ENCODE results near the gene LDAH. TPM values are rescaled to one million over a fixed set of nuclear protein-coding genes. Genes with fewer than 3 reads are reported as not detected.

The LDAH gene
- total RNA-seq, 4 donors from 2014 or later, result 7.5 to 58.5 (median 15.2) TPM

DNA sequence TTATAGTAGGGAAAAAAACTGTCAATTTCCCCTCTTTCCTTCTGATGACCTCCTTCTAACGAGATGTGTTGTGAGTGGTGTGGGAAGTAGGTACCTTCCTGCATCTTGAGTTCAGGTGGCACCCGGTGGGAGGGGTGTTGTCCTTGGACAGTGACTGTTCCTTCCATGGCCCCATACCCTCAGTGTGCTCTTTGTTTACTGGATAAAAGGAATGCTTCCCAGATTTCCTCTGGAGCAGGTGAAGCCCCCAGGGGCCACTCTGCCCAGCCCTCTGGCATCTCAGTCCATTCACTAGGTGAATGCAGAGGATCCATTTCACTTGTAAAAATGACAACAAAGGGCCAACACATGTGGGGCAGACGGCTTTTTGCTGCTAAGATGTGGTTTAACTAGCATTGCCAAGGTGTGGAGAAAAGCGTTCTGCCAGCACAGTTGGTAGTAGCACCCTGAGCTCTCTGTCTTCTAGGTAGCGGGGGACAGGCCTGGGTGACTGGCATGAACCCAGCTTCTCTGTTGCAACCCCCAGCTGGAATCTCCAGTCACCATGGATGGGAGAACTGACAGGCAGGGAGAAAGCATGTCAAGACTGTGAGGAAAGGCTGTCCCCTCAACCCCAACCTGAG is 149.1 kb downstream of the LDAH start:
- Histone ChIP-seq H3K4me1 (peaks cover 8 to 37% (median 14%) of the 10 kb centered on the region in 4 donors), H3K27me3 (peaks cover 53% of the 10 kb centered on the region), H3K4me3 (no peak overlapping the region), H3K27ac (no peak overlapping the region), H3K9me3 (no peaks in the 10 kb centered on the region), H3K36me3 (no peaks in the 10 kb centered on the region)
- WGBS, 2 donors (ENCODE audit: low coverage in 1 of 2), result 70 to 100% methylated on average over 2 to 5 of the region's 5 CpGs
- in situ Hi-C loops (cut with MboI; ENCODE audit: low pct_ligation_motif_present in 1 of 4, low pct_unique_long_range_greater_than_20kb in 1 of 4, low sequenced_read_pairs in 3 of 4), result loop anchor here in 3 of 4 donors (25.0 kb wide), 1 partner anchor 439 kb away; the partner anchor contains the start of gene TDRD15 (in 3 of the 3)
- TF ChIP-seq EP300 (IDR thresholded peaks at IDR 0.05; ENCODE audit: low read depth), result no peak
- TF ChIP-seq, protein P1, sequence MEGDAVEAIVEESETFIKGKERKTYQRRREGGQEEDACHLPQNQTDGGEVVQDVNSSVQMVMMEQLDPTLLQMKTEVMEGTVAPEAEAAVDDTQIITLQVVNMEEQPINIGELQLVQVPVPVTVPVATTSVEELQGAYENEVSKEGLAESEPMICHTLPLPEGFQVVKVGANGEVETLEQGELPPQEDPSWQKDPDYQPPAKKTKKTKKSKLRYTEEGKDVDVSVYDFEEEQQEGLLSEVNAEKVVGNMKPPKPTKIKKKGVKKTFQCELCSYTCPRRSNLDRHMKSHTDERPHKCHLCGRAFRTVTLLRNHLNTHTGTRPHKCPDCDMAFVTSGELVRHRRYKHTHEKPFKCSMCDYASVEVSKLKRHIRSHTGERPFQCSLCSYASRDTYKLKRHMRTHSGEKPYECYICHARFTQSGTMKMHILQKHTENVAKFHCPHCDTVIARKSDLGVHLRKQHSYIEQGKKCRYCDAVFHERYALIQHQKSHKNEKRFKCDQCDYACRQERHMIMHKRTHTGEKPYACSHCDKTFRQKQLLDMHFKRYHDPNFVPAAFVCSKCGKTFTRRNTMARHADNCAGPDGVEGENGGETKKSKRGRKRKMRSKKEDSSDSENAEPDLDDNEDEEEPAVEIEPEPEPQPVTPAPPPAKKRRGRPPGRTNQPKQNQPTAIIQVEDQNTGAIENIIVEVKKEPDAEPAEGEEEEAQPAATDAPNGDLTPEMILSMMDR (IDR thresholded peaks at IDR 0.05), result no peak
- DNase-seq, result no peak
- intact Hi-C loops (cut with DNase I; ENCODE audit: low total_unique reads), result no loop called here

DNA sequence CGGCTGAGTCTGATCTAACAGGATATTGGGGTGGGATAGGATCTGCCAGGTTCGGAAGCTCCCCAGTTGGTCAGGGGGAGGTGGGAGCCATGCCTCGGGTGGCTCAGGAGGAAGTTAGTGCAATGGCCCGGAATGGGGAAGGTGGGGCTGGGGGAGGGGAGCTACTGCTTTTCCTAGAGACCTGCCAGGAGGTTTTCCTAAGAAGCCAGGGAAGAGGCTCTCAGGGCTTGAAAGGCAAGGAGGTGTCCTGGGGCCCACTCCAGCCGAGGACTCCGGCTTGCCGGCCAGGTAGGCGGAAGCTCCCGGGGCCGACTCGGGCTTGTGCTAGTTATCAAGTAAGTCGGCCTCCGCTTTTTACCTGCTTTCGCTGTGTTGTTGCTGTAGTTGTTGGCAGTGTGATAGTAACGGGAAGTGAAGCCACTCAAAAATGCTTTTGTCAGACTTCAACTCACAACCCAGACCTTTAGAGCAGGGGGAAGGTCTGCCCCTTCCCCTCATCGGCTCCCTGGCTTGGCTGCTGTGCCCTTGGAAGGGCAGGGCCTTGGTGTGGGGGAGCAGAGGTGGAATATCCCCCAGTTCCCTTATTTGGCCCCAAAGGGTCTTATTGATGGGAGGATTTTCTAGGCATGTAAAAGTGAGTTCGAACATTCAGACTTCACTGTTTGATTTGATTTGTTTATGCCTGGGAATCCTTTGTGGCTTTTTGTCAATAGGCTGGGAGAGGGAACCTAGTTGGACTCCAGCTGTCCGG is 150.5 kb downstream of the LDAH start:
- no peak for TF ChIP-seq POLR2AphosphoS5 (IDR thresholded peaks at IDR 0.05)
- no peak for TF ChIP-seq EP300 (IDR thresholded peaks at IDR 0.05; ENCODE audit: low read depth)
- no peak for TF ChIP-seq POLR2A (IDR thresholded peaks at IDR 0.05)
- TF ChIP-seq, protein P1 (IDR thresholded peaks at IDR 0.05), result no peak
- no peaks in the 10 kb centered on the region for H3K36me3 ChIP-seq
- H3K4me3 ChIP-seq, result no peak overlapping the region
- no peak for DNase-seq
- intact Hi-C loops (cut with DNase I; ENCODE audit: low total_unique reads) (no loop called here), in situ Hi-C loops (cut with MboI; ENCODE audit: low pct_ligation_motif_present in 1 of 4, low pct_unique_long_range_greater_than_20kb in 1 of 4, low sequenced_read_pairs in 3 of 4) (loop anchor here in 3 of 4 donors (25.0 kb wide), 1 partner anchor 440 kb away; the partner anchor contains the start of gene TDRD15 (in 3 of the 3))
- no peak overlapping the region for H3K27ac ChIP-seq
- peaks cover 8 to 41% (median 18%) of the 10 kb centered on the region in 4 donors for H3K4me1 ChIP-seq
- H3K9me3 ChIP-seq, result no peaks in the 10 kb centered on the region
- peaks cover 67% of the 10 kb centered on the region for H3K27me3 ChIP-seq
- whole genome bisulfite sequencing, 2 donors (ENCODE audit: low coverage in 1 of 2), result 30 to 34% methylated on average over 3 to 16 of the region's 18 CpGs

DNA sequence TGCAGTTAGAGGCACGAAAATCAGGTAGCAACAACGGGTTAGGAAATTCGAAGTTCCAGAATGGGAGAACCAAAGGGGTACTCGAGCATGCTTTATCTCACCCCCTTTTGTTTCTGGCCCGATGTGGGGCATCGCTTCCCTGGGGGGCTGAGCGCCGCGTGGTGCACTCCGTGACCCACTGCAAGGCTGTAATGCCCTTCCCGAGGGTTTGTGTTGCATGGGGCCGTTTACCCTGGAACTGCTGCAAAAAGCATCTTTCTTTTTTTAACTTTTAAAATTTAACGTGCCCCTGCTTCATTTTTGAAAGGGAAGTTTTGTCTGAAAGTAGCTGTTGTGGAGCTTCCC is 151.2 kb downstream of the LDAH start:
- WGBS, 2 donors (ENCODE audit: low coverage in 1 of 2), result 8 to 27% methylated on average over 5 to 13 of the region's 13 CpGs
- intact Hi-C loops (cut with DNase I; ENCODE audit: low total_unique reads), result no loop called here
- no peak overlapping the region for H3K27ac ChIP-seq
- no peak for TF ChIP-seq POLR2A (IDR thresholded peaks at IDR 0.05)
- H3K4me1 ChIP-seq, result peaks cover 9 to 43% (median 21%) of the 10 kb centered on the region in 4 donors
- in situ Hi-C loops (cut with MboI; ENCODE audit: low pct_ligation_motif_present in 1 of 4, low pct_unique_long_range_greater_than_20kb in 1 of 4, low sequenced_read_pairs in 3 of 4), result loop anchor here in 3 of 4 donors (25.0 kb wide), 1 partner anchor 441 kb away; the partner anchor contains the start of gene TDRD15 (in 3 of the 3)
- no peak overlapping the region for H3K4me3 ChIP-seq
- peaks cover 73% of the 10 kb centered on the region for H3K27me3 ChIP-seq
- no peak for DNase-seq
- H3K9me3 ChIP-seq, result no peaks in the 10 kb centered on the region
- H3K36me3 ChIP-seq, result no peaks in the 10 kb centered on the region

DNA sequence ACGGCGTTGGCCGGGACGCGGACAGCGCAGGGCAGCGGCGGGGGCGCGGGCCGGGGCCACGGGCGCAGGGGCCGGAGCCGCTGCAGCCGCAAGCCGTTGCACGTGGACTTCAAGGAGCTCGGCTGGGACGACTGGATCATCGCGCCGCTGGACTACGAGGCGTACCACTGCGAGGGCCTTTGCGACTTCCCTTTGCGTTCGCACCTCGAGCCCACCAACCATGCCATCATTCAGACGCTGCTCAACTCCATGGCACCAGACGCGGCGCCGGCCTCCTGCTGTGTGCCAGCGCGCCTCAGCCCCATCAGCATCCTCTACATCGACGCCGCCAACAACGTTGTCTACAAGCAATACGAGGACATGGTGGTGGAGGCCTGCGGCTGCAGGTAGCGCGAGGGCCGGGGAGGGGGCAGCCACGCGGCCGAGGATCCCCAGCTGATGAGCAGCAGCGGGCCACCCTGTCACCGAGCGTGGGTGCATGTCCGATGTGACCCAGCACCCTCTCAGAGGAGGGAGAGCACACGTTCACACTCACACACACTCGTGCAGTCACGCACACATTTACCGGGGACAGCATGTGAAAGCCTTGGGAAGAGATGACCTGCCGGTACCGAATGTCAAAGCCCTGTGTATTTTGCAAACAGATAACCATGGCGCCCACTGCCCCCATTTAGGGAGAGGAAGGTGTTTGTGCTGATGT is 151.7 kb downstream of the LDAH start:
- intact Hi-C loops (cut with DNase I; ENCODE audit: low total_unique reads) (no loop called here), in situ Hi-C loops (cut with MboI; ENCODE audit: low pct_ligation_motif_present in 1 of 4, low pct_unique_long_range_greater_than_20kb in 1 of 4, low sequenced_read_pairs in 3 of 4) (loop anchor here in 3 of 4 donors (25.0 kb wide), 1 partner anchor 441 kb away; the partner anchor contains the start of gene TDRD15 (in 3 of the 3))
- no peak overlapping the region for H3K27ac ChIP-seq
- no peak for DNase-seq
- peaks cover 9 to 43% (median 23%) of the 10 kb centered on the region in 4 donors for H3K4me1 ChIP-seq
- peaks cover 78% of the 10 kb centered on the region for H3K27me3 ChIP-seq
- TF ChIP-seq, protein P1 (IDR thresholded peaks at IDR 0.05), result no peak
- TF ChIP-seq POLR2A (IDR thresholded peaks at IDR 0.05), result no peak
- TF ChIP-seq POLR2AphosphoS5 (IDR thresholded peaks at IDR 0.05), result no peak
- TF ChIP-seq EP300 (IDR thresholded peaks at IDR 0.05; ENCODE audit: low read depth), result no peak
- no peak overlapping the region for H3K4me3 ChIP-seq
- no peaks in the 10 kb centered on the region for H3K9me3 ChIP-seq
- no peaks in the 10 kb centered on the region for H3K36me3 ChIP-seq
- WGBS, 2 donors (ENCODE audit: low coverage in 1 of 2), result 7 to 47% methylated on average over 3 to 55 of the region's 60 CpGs
